Activated CD8-positive, alpha-beta memory T cell treated with anti-CD3 and anti-CD28 coated beads for 4 hours (primary cell): Measurements from ENCODE around the gene TTK.
"Not testable (repeated sequence)": the region's sequence is repeated elsewhere in the genome, so short reads cannot be mapped to it uniquely, and the experiment has no call there.

ENCODE experiments used
- DNase-seq, 2 donors: peaks; one replicate each; pipeline ENCODE4 v3.0.0-alpha.2; 2020; ENCODE audit warnings: low read depth in 2 of 2

Gene TTK

GRCh38 chr6:80021591-80021990, 17.1 kb downstream of the TTK start:
- no peak for DNase-seq

GRCh38 chr6:80022803-80023202, 18.4 kb downstream of the TTK start:
- DNase-seq: no peak

- DNase-seq: no peak
Observed at GRCh38 chr6:80028589-80028988, 24.1 kb downstream of the TTK start.

- DNase-seq: no peak
Observed at GRCh38 chr6:80029470-80029869, 25.0 kb downstream of the TTK start.

DNA sequence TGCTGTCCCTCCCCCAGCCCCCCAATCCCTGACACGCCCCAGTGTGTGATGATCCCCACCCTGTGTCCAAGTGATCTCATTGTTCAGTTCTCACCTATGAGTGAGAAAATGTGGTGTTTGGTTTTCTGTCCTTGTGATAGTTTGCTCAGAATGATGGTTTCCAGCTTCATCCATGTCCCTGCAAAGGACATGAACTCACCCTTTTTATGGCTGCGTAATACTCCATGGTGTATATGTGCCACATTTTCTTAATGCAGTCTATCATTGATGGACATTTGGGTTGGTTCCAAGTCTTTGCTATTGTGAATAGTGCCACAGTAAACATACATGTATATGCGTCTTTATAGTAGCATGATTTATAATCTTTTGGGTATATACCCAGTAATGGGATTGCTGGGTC, 43.8 kb downstream of the TTK start:
- DNase-seq: not testable (repeated sequence)

GRCh38 chr6:80060774-80061173, 56.3 kb downstream of the TTK start:
- no peak for DNase-seq

DNA sequence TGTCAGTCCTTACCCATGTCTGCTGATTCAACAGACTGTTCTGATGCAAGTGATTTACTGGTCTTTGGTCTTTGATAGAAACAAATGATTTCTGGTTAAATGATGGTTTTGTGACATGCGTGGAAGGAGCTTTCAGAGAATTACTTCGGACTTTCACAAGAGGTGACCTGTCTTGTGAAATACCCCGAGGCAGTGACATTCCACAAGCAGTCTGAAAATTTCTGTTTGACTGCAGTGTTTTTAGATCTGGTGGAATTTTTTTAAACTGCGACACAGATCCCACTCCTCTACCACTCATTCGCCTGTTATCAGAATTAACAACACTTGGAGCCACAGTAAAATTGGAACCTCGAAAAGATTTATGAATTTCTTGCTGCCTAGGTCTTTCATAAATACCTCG, 63.7 kb downstream of the TTK start:
- DNase-seq: not testable (repeated sequence)

DNA sequence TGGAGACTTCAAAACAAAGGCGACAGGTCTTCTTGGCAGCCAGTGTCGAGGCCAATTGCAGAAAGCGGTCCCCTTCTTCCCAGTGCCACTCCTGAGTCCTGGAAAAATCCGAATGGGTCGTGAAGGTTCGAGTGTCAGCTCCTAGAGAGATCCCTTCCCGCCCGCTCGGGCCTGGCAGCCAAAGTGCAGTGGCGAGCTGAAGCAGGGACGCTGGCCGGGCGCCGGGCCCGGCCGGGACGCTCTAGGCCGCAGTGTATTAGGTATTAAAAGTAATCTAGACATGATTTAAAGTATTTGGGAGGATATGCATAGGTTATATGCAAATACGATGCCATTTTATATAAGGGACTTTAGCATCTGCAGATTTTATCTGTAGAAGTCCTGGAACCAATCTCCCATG, 66.0 kb downstream of the TTK start:
- DNase-seq: not testable (repeated sequence)

GRCh38 chr6:80077067-80077466, 72.6 kb downstream of the TTK start:
- no peak for DNase-seq

DNA sequence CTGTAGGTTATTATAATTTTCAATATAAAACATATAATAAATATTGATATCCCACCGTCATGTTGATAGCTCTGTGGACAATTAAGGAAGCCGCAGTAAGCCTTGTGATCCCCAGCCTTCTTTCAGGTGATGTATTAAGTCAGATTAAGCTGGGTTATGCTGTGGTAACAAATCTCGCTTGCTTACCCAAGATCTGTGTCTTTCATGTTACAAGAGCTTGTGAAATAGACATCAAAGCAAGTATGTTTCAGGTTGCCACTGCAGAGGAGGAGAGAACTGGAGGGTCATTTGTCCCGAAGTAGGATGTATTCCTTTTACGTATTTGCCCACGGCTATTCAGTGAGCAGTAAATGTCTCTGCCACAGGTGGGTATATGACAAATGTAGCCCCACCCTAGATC, 84.2 kb downstream of the TTK start:
- no peak for DNase-seq

DNA sequence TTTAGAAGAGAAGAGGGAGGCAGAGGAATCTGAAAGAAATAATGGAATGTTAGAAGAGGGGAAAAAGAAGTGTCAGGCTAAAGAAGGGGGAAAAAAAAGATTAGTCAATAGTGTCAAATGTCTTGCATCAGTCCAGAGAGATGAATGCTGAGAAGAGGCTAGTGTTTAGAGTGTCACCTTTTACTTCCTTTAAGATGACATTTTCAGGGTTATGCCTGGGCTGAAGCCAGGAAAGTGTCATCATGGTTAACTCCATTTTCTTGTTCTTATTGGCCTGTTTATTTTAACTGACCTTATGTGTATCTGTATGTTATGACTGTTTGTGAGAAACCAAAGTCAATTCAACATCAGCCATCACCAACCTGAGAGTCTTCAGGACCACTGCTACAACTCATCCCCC, 87.1 kb downstream of the TTK start:
- DNase-seq: no peak
